HCT116 (cell line): ENCODE data around the gene MRPL58.

Experiments used
- CTCF ChIP-seq, 3 experiments: fragments of 200-600 bp in 1 of 3; sonication (generic) in 1 of 3; IDR thresholded peaks in 2 of 3; conservative IDR thresholded peaks in 1 of 3; 2 replicates each; pipeline ENCODE4 v1.5.1; 2012 to 2017; ENCODE audit warnings: low read depth in 2 of 3, low read length in 2 of 3, antibody characterized with exemption in 1 of 3, borderline replicate concordance in 1 of 3, control low read depth in 1 of 3, mild to moderate bottlenecking in 1 of 3, mixed read lengths in 1 of 3, mixed run types in 1 of 3, moderate library complexity in 1 of 3; ENCODE audit not compliant: insufficient read depth in 1 of 3
- EZH2 ChIP-seq: fragments of 200-600 bp; sonication (generic); IDR thresholded peaks from 2 replicates; pipeline ENCODE4 v1.6.1; 2017; ENCODE audit warnings: antibody characterized with exemption, mixed run types
- POLR2A ChIP-seq: IDR thresholded peaks from 2 replicates; pipeline ENCODE4 v1.7.0; 2011; ENCODE audit warnings: borderline replicate concordance; ENCODE audit not compliant: insufficient read depth, insufficient read length; ENCODE audit errors: extremely low read depth
- POLR2AphosphoS5 ChIP-seq: IDR thresholded peaks from 2 replicates; pipeline ENCODE4 v1.6.1; 2011; ENCODE audit warnings: mild to moderate bottlenecking, low read depth, low read length, moderate library complexity
- REST ChIP-seq: IDR thresholded peaks from 2 replicates; pipeline ENCODE4 v1.6.1; 2012; ENCODE audit warnings: low read depth

- TF ChIP-seq CTCF (IDR thresholded peaks at IDR 0.05 in 2 of 3, conservative IDR thresholded peaks at IDR 0.05 in 1 of 3; ENCODE audit: borderline replicate concordance in 1 of 3, insufficient read depth in 1 of 3, low read depth in 2 of 3, low read length in 2 of 3) (no peak), EZH2 (no peak), REST (no peak), POLR2AphosphoS5 (no peak), POLR2A (no peak)
Observed at GRCh38 chr17:74994440-74994839, 18.0 kb upstream of the MRPL58 start.
